ENCODE results near the gene PXDN.

DNA sequence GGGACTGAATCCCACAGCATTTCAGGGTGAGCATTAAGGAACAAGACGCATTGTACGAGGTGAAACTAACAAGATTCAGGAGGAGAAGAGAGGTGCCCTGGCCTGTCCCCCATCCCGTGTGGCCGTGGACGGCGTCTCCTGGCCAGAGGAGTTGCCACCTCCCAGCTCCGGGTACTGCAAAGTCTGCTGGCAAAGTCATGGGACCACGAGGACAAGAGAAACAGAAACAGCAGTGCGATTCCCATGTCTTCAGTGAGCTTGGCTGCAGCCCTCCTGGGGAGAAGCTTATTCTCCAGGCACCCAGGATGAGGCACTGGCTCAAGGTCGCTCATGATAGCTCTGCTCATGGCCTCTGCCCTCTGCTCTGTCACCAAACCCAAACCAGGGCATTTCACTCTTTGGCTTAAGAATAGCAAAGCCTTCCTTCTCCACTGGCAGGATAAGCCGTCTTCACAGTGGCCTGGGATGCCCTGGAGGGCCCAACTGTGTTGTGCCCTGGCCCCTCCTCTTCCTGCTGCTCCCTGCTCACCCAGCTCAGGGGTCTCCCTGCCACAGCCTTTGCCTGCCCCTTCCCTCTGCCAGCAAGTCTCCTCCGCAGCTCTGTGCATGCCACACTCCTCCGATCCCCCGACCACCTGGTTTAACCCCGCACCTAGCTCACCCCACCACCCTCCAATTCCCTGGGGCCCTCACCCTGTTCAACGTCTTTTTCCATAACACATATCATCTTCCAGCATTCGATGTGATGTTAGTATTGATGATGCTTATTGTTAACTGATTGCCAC lies 144.8 kb downstream of the PXDN start:
- TF ChIP-seq, protein P1, sequence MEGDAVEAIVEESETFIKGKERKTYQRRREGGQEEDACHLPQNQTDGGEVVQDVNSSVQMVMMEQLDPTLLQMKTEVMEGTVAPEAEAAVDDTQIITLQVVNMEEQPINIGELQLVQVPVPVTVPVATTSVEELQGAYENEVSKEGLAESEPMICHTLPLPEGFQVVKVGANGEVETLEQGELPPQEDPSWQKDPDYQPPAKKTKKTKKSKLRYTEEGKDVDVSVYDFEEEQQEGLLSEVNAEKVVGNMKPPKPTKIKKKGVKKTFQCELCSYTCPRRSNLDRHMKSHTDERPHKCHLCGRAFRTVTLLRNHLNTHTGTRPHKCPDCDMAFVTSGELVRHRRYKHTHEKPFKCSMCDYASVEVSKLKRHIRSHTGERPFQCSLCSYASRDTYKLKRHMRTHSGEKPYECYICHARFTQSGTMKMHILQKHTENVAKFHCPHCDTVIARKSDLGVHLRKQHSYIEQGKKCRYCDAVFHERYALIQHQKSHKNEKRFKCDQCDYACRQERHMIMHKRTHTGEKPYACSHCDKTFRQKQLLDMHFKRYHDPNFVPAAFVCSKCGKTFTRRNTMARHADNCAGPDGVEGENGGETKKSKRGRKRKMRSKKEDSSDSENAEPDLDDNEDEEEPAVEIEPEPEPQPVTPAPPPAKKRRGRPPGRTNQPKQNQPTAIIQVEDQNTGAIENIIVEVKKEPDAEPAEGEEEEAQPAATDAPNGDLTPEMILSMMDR (conservative IDR thresholded peaks at IDR 0.05), result no peak
- TF ChIP-seq ZFX (IDR thresholded peaks at IDR 0.05), result no peak

All from C4-2B (cell line).